ENCODE data around the gene EYS.

The EYS gene

GRCh38 chr6:64930681-64931080 lies 776.3 kb downstream of the EYS start:
- DNase-seq: no peak

DNA sequence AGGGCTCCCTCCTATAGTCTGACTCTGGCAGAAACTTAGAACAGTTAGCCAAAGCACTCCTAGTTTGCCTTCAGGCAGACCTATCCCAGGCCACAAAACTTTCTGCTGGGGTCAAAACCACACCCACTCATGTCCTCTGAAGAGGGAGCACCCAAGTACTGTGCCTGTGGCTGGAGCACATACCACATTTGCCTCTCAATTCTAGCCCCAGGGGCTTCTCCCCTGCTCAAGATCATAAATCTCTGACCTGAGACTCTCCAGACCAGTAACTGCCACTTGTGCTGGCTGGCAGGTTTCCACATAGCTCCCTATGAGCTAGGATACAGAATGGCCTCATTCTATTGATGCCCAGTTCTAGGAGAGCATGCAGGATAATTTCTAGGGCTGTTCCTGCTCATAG lies 781.0 kb downstream of the EYS start:
- DNase-seq: no peak

- DNase-seq: no peak
Measured at GRCh38 chr6:64920257-64920656, 786.8 kb downstream of the EYS start.

DNA sequence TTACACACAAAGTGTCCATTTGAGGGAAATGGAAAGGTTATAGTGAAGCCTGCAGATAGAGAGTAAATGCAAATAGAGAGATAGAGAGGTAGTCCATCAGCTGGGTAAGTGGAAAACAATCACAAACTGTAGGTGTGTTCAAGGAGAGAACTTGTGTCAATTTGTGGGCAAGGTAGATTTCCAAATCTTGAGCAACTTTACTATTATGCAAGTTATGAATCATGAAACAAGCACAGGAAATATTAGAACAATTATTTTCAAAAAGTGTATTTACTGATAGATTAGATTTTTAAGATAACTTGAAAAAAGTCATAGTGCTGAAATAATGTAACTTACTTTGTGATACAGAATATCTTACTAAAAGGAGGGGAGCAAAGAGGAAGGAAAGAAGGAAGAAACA lies 792.9 kb downstream of the EYS start:
- DNase-seq: no peak

- DNase-seq: no peak
Measured at GRCh38 chr6:64912966-64913365, 794.1 kb downstream of the EYS start.

GRCh38 chr6:64908104-64908503 lies 798.9 kb downstream of the EYS start:
- DNase-seq: no peak

- no peak for DNase-seq
Measured at GRCh38 chr6:64904616-64905015, 802.4 kb downstream of the EYS start.

- no peak for DNase-seq
Measured at GRCh38 chr6:64902596-64902995, 804.4 kb downstream of the EYS start.

- DNase-seq: no peak
Measured at GRCh38 chr6:64896939-64897338, 810.1 kb downstream of the EYS start.

GRCh38 chr6:64895945-64896344 lies 811.1 kb downstream of the EYS start:
- DNase-seq: no peak

DNA sequence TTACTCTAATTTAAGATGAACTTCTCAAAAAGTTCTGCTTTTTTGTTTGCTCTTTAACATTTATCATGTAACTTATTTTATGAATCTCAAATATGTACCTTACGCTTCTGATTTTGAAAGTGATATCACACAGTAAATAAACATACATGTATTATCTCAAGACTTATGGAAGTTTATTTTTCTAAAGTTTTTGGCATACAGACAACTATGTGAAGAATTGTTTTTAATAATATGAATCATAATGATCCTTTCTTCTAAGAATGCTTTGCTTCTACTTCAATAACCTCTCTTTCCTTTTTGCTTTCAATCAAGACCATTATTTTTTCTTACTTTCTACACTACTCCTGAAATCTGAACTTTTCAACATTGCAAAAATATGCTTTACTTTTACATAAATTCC lies 816.4 kb downstream of the EYS start:
- DNase-seq: no peak

DNA sequence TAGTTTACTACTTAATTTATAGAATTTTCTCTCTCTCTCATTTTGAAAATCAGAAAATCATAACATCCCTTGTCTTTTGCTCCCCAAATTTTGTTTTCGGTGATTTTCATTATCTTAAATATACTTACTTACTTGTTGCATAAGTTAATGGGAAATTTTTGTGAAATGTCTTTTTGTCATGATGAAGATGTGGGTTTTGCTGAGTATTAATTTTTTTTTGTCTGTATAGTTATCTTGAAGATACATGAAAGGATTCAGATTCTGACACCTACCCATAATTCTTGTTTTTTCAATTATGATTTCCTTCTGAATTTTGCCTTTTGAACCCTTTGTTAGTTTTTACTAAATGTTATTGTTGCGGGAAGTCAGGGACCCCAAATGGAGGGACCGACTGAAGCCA lies 817.9 kb downstream of the EYS start:
- no peak for DNase-seq

GRCh38 chr6:64874776-64875175 lies 832.2 kb downstream of the EYS start:
- DNase-seq: no peak

DNA sequence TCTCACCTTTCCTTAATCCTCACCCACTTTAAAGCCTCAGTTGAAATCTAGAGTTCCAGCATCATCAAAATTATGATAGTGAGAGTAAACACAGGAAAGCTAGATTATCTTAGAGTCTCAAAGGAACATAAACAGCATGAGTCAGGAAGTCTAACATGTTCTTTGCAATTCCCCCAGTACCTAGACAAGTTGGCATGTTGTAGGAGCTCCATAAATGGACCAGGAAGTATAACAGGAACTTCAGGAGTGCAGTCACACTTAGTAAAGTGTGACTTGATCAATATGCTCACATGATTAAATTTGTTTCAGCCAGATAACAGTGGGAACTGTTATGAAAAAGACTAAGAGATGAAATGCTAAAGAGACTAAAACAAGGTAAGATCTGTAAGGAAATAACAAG lies 834.4 kb downstream of the EYS start:
- no peak for DNase-seq

DNA sequence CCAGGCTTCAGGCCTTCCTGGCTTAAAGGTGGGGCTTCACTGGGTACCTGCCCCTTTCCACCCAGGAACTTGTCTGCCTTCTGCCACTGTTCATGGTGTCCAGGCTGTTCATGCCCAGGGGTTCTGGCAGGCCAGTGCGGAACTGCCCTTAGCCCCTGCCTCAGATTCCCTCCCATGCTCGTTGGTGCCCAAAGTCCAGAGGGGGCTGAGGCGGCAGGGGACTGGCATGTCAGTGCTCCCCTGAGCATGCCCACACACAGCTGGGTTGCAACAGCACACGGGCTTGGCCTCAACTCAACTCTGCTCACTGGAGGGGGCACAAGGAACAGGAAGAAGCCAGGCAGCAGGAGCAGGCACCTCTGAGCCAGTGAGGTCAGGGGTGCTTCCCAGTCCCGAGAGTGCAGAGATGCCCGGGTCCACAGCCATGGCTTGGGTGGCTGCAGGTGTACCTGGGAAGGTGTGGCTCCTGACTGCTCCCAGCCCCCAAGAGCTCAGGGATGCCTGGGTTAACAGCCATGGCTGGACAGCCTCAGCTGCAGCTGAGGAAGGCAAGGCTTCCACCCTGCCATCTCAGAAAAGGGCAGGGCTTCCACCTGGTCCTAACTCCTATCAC lies 845.9 kb downstream of the EYS start:
- DNase-seq: no peak

DNA sequence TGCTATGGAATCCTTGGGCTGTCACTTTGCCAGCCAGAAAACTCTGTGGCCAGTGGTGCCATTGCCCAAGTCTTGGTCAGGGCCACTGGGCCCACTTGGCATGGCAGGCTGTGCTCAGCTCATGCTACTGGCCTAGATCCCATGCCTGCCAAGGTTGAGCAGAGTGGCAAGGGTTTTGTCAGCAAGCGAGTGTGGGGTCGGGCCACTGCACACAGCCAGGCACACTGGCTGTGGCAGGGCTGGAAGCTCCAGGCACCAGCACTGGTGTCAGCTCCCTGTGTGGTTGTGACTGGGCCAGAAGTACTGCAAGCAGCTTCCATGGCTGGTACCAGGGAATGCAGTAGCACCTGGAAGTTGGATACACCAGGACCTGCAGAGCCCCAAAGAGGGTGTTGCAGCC lies 846.8 kb downstream of the EYS start:
- DNase-seq: no peak

- DNase-seq: no peak
Measured at GRCh38 chr6:64850121-64850520, 856.9 kb downstream of the EYS start.

- no peak for DNase-seq
Measured at GRCh38 chr6:64848467-64848866, 858.6 kb downstream of the EYS start.

- DNase-seq: no peak
Measured at GRCh38 chr6:64847396-64847795, 859.6 kb downstream of the EYS start.

GRCh38 chr6:64838726-64839125 lies 868.3 kb downstream of the EYS start:
- DNase-seq: no peak

GRCh38 chr6:64831680-64832079 lies 875.3 kb downstream of the EYS start:
- DNase-seq: no peak

GRCh38 chr6:64817525-64817924 lies 889.5 kb downstream of the EYS start:
- DNase-seq: no peak

DNA sequence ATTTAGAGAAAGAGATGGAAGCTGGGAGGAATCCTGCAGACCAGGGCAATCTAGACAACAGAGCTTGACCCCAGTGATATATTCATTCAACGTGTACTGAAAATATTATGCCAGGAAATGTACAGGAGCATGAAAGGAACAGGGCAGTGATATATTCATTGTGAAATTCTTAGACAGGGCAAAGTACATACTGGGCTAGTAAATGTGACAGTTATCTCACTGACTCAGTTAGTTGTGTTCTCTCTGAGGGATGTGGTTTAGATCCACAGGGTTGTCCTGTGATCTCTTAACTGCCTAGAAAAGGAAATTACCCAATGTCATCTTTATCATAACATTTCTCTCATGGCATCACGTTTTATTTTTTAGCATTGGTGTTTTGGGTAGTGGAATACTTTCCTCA lies 891.3 kb downstream of the EYS start:
- no peak for DNase-seq

- no peak for DNase-seq
Measured at GRCh38 chr6:64812138-64812537, 894.9 kb downstream of the EYS start.

DNA sequence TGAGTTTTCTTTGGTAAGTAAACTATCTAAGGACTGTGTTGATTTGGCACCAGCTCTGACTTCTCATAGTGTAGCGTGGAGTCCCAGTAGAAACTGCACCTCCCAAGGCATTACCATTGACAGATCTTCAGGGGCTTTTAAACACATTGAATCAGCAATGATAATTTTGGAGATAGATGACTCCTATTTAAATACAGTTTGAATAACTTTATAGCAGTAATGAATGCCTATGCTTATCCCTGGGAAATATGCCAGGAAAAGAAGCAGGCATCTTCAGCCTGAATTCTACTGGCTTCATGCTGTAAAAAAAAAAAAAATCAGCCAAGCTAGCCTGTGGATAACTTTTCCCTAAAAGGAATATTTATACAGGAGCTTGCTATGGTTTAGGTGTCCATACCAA lies 895.9 kb downstream of the EYS start:
- no peak for DNase-seq

DNA sequence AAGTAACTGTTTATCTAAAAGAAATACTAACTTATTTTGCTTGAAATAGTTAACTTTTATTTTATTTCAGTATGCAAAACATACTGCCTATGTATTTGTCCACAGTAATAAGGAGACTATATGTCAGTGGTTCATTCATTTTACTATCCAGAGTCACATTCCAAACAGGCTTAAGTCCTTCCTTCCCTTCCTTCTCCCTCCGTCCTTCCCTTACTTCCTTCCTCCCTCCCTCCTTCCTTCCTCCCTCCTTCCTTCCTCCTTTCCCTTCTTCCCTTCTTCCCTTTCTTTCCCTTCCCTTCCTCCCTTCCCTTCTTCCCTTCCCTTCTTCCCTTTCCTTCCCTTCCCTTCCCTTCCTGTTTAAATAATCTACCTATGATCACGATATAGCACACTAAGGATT lies 899.2 kb downstream of the EYS start:
- no peak for DNase-seq
